ENCODE measurements around the gene TLL2.

The TLL2 gene

DNA sequence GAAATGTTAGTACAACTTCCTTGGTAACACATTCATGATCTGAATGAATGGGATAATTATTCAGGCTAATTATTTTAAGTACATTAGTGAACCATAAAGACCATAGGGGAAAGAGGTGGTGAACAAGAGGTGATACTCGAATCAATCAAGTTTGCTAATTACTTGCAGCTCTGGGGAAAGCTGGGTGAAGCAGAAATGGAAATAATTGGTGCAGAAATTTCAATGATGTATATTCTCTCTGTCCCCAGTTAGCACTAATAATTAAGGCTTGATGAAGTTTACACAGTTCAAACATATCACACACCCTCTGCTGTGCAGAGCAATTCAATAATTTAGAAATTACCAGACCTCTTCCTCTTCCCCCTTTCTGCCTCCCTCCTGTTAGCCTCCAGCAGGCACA, 105.5 kb downstream of the TLL2 start:
- no peak overlapping the region for H3K27ac ChIP-seq (ENCODE audit: low read depth, low read length)
- no peaks in the 10 kb centered on the region for H3K27me3 ChIP-seq (ENCODE audit: control insufficient read depth, insufficient read depth, low read length)
- no peaks in the 10 kb centered on the region for H3K36me3 ChIP-seq (ENCODE audit: control insufficient read depth, insufficient read depth, low read length)
- no peak overlapping the region for H3K4me3 ChIP-seq (ENCODE audit: low read depth, low read length)
- no peak overlapping the region for H3K9ac ChIP-seq (ENCODE audit: low read length)
- no peaks in the 10 kb centered on the region for H3K9me3 ChIP-seq (ENCODE audit: control insufficient read depth, insufficient read depth, low read depth, low read length)
- no peaks in the 10 kb centered on the region for H3K4me1 ChIP-seq (ENCODE audit: control insufficient read depth, insufficient read depth, low read length)

- no peak overlapping the region for H3K9ac ChIP-seq (ENCODE audit: low read length)
- no peaks in the 10 kb centered on the region for H3K4me1 ChIP-seq (ENCODE audit: control insufficient read depth, insufficient read depth, low read length)
- H3K27ac ChIP-seq (ENCODE audit: low read depth, low read length): no peak overlapping the region
- no peak overlapping the region for H3K4me3 ChIP-seq (ENCODE audit: low read depth, low read length)
- no peaks in the 10 kb centered on the region for H3K27me3 ChIP-seq (ENCODE audit: control insufficient read depth, insufficient read depth, low read length)
- no peaks in the 10 kb centered on the region for H3K9me3 ChIP-seq (ENCODE audit: control insufficient read depth, insufficient read depth, low read depth, low read length)
- H3K36me3 ChIP-seq (ENCODE audit: control insufficient read depth, insufficient read depth, low read length): no peaks in the 10 kb centered on the region
These were observed 106.1 kb downstream of the TLL2 start for GRCh38 chr10:96407560-96408069.

DNA sequence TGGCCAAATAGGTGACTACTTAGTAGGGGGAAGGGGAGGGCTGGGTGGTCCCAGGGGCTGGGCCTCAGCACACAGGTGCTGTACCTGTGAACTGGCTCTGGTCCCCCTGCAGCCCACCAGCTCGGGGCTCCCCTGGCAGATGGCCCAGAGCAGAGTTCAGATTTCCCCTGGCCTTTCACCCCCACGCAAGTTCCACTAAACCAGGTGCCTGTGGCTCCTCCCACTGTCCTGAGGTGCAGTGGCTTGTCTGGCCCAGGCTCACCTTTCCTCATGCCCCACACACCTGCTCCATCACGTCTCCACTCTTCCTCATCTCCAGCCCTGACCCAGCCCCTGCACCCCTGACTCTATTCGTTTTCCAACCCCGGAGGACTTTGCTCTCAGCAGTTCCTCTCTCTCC, 107.6 kb downstream of the TLL2 start:
- Histone ChIP-seq H3K4me1 (ENCODE audit: control insufficient read depth, insufficient read depth, low read length) (no peaks in the 10 kb centered on the region; the same call in 1 of the 2 replicates), H3K27me3 (ENCODE audit: control insufficient read depth, insufficient read depth, low read length) (no peaks in the 10 kb centered on the region), H3K27ac (ENCODE audit: low read depth, low read length) (no peak overlapping the region), H3K9me3 (ENCODE audit: control insufficient read depth, insufficient read depth, low read depth, low read length) (no peaks in the 10 kb centered on the region), H3K4me3 (ENCODE audit: low read depth, low read length) (no peak overlapping the region), H3K36me3 (ENCODE audit: control insufficient read depth, insufficient read depth, low read length) (no peaks in the 10 kb centered on the region), H3K9ac (ENCODE audit: low read length) (no peak overlapping the region)

DNA sequence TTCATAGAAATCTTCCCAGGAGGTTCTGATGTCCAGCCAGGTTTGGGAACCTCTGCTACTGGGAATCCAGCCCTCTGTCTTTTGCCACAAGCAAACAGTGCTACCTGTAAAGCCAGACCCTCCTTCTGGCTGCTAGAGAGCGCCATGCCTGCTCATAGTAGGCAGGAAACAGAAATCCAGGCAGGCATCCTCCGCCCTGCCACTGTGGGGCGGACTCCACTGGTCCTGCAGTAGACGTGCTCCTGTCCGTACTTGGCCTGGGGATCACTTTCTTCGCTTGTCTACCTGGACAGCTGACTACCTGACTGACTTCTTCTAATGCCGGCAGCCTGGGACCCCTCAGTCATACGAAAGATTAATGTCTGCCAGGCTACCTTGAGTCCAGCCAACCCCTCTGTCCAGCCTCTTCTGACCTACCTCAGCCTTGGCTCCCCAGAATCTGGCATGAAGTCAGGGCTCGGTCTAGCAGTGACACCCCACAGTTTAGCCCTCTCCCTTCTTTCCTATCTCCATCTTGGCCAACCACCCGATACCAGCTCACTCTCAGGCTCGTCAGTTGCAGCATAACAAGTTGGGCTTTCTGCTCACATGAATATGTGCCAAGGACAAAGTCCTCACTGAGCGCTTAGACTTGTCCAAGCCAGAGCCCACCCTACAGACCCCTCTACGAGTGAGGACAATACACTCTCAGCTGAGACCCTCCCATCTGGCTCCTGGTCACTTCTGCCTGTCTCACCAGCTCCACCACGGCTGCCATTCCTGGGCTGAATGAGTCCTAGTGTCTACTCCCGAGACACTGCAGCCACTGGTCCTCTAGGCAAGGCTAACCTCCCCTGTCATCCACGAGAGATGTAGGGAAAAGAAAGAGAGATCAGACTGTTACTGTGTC, 111.1 kb downstream of the TLL2 start:
- H3K27ac ChIP-seq (ENCODE audit: low read depth, low read length): no peak overlapping the region
- H3K4me3 ChIP-seq (ENCODE audit: low read depth, low read length): no peak overlapping the region
- H3K4me1 ChIP-seq (ENCODE audit: control insufficient read depth, insufficient read depth, low read length): peaks cover 4% of the 10 kb centered on the region; the same call in 1 of the 2 replicates
- no peak overlapping the region for H3K9ac ChIP-seq (ENCODE audit: low read length)
- H3K36me3 ChIP-seq (ENCODE audit: control insufficient read depth, insufficient read depth, low read length): no peaks in the 10 kb centered on the region
- H3K27me3 ChIP-seq (ENCODE audit: control insufficient read depth, insufficient read depth, low read length): no peaks in the 10 kb centered on the region
- no peaks in the 10 kb centered on the region for H3K9me3 ChIP-seq (ENCODE audit: control insufficient read depth, insufficient read depth, low read depth, low read length)

GRCh38 chr10:96401036-96401435, 112.7 kb downstream of the TLL2 start:
- Histone ChIP-seq H3K4me1 (ENCODE audit: control insufficient read depth, insufficient read depth, low read length) (peaks cover 4% of the 10 kb centered on the region; the same call in 1 of the 2 replicates), H3K9ac (ENCODE audit: low read length) (no peak overlapping the region), H3K27me3 (ENCODE audit: control insufficient read depth, insufficient read depth, low read length) (peaks cover 4% of the 10 kb centered on the region; the same call in 1 of the 2 replicates), H3K27ac (ENCODE audit: low read depth, low read length) (no peak overlapping the region), H3K4me3 (ENCODE audit: low read depth, low read length) (no peak overlapping the region), H3K36me3 (ENCODE audit: control insufficient read depth, insufficient read depth, low read length) (no peaks in the 10 kb centered on the region), H3K9me3 (ENCODE audit: control insufficient read depth, insufficient read depth, low read depth, low read length) (no peaks in the 10 kb centered on the region)

GRCh38 chr10:96400465-96400864, 113.3 kb downstream of the TLL2 start:
- no peak overlapping the region for H3K27ac ChIP-seq (ENCODE audit: low read depth, low read length)
- peaks cover 4% of the 10 kb centered on the region; the same call in 1 of the 2 replicates for H3K27me3 ChIP-seq (ENCODE audit: control insufficient read depth, insufficient read depth, low read length)
- H3K4me3 ChIP-seq (ENCODE audit: low read depth, low read length): no peak overlapping the region
- peaks cover 4% of the 10 kb centered on the region; the same call in 1 of the 2 replicates for H3K4me1 ChIP-seq (ENCODE audit: control insufficient read depth, insufficient read depth, low read length)
- no peaks in the 10 kb centered on the region for H3K9me3 ChIP-seq (ENCODE audit: control insufficient read depth, insufficient read depth, low read depth, low read length)
- H3K36me3 ChIP-seq (ENCODE audit: control insufficient read depth, insufficient read depth, low read length): no peaks in the 10 kb centered on the region
- no peak overlapping the region for H3K9ac ChIP-seq (ENCODE audit: low read length)

DNA sequence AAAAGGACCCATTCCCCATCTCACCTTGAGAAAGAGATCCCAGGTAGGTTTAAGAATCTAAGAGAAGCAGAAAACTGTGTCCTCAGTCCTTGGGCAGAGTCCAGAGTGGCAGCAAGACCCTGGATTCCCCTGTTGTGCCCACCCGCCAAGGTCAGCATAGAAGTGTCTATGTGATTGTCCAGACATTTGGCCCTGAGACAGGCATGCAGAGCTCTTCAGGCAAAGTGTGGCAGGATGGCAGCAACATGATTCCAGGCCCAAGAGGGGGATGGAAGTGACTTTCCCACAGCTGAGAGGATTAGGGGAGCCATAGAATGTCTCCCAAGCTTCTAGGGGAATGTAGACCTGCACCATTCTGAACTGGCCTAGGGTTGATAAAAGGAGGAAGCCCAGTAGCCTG, 115.8 kb downstream of the TLL2 start:
- H3K27ac ChIP-seq (ENCODE audit: low read depth, low read length): no peak overlapping the region
- H3K9ac ChIP-seq (ENCODE audit: low read length): no peak overlapping the region
- H3K4me1 ChIP-seq (ENCODE audit: control insufficient read depth, insufficient read depth, low read length): peaks cover 4% of the 10 kb centered on the region; the same call in 1 of the 2 replicates
- H3K36me3 ChIP-seq (ENCODE audit: control insufficient read depth, insufficient read depth, low read length): no peaks in the 10 kb centered on the region
- no peaks in the 10 kb centered on the region for H3K9me3 ChIP-seq (ENCODE audit: control insufficient read depth, insufficient read depth, low read depth, low read length)
- no peak overlapping the region for H3K4me3 ChIP-seq (ENCODE audit: low read depth, low read length)
- H3K27me3 ChIP-seq (ENCODE audit: control insufficient read depth, insufficient read depth, low read length): peaks cover 4% of the 10 kb centered on the region; the same call in 1 of the 2 replicates

DNA sequence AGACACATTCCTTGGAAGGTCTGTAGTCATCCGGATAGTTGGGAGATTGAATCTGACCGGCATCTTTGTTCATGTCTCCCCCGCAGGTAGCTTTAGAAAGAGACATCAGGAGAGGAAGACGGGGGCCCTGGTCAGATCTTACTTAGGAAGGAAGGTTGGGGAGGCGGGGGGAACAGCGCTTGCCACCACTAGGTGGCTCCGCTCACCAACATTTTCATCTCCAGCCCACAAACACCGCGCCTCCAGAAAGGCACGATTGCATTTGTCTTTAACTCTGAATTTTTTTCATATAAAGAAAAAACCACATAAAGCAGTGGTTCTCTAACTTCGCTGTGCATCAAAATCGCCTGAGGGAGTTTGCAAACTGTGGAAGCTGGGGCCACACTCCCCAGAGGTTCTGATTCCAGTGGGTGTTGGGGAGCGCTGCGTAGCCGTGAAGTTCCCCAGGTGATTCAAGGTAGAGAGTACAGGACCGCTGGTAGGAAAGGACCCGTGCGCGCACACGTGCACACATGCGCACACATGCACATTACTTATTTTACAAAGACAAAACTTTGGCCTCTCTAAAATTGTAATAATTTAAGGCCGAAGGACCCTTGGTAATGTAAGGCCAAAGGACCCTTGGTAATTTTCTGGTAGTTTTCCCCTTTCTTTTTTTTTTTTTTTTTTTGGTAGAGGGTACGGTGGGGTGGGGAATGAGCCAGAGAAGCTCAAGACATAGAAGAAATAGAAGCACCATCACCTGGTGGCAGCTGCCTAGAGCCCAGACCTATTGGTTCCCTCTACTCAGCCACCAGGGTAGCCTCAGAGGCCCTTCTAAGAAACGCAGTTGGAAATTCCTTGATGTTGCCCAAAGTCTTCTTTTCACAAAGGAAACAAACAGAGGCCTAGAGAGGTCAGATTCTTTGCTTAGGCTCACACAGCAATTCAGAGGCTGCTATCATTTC, 117.5 kb downstream of the TLL2 start:
- Histone ChIP-seq H3K27me3 (ENCODE audit: control insufficient read depth, insufficient read depth, low read length) (peaks cover 4% of the 10 kb centered on the region; the same call in 1 of the 2 replicates), H3K4me3 (ENCODE audit: low read depth, low read length) (peak overlapping the region; percentile 31; the same call in 1 of the 2 replicates)

DNA sequence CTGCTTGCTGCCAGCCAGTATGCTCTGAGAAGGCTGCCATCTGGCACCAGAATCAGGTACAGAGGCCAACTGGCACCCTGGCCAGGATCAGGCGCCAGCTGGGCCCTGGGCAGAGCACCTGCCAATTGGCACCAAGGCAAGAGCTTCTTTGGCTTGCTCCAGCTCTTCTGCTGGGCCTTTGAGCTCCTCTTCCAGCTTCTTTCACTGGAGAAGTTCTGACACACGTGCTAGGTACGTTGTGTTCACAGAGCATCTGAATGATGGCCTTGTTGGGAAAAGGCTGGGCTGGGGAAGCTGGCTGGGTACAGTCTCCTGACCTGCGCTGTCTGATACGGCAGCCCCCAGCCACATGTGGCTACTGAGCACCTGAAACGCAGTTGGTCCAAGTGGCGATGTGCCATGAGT, 123.3 kb downstream of the TLL2 start:
- H3K27me3 ChIP-seq (ENCODE audit: control insufficient read depth, insufficient read depth, low read length): no peaks in the 10 kb centered on the region
- no peak overlapping the region for H3K9ac ChIP-seq (ENCODE audit: low read length)
- no peaks in the 10 kb centered on the region for H3K36me3 ChIP-seq (ENCODE audit: control insufficient read depth, insufficient read depth, low read length)
- H3K9me3 ChIP-seq (ENCODE audit: control insufficient read depth, insufficient read depth, low read depth, low read length): no peaks in the 10 kb centered on the region
- no peaks in the 10 kb centered on the region for H3K4me1 ChIP-seq (ENCODE audit: control insufficient read depth, insufficient read depth, low read length)
- no peak overlapping the region for H3K4me3 ChIP-seq (ENCODE audit: low read depth, low read length)
- H3K27ac ChIP-seq (ENCODE audit: low read depth, low read length): no peak overlapping the region

More for the DNA sequence above, 117.5 kb downstream of the TLL2 start:
- Histone ChIP-seq H3K36me3 (ENCODE audit: control insufficient read depth, insufficient read depth, low read length) (no peaks in the 10 kb centered on the region), H3K27ac (ENCODE audit: low read depth, low read length) (no peak overlapping the region), H3K4me1 (ENCODE audit: control insufficient read depth, insufficient read depth, low read length) (peaks cover 4% of the 10 kb centered on the region; the same call in 1 of the 2 replicates), H3K9me3 (ENCODE audit: control insufficient read depth, insufficient read depth, low read depth, low read length) (no peaks in the 10 kb centered on the region), H3K9ac (ENCODE audit: low read length) (no peak overlapping the region)

DNA sequence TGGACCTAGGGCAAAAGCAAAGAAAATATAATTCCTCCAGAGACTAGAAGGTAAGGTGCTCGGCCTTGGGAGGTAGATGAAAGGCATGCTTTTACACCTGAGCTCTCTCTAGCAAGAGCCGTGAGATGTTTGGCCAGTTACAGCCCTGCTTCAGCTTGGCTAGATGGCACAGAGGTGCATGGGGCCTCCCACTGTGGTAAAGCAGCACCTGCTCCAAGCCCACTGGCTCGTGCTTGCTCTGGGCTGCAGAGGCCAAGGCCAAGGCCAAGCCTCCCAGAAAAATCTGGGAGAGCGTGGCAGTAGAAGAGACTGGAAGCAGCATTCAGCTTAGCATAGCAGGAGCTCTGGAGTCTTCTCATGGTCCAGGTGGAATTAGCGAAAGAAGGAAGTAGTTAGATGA, 123.9 kb downstream of the TLL2 start:
- Histone ChIP-seq H3K4me1 (ENCODE audit: control insufficient read depth, insufficient read depth, low read length) (no peaks in the 10 kb centered on the region), H3K9ac (ENCODE audit: low read length) (no peak overlapping the region), H3K27ac (ENCODE audit: low read depth, low read length) (no peak overlapping the region), H3K27me3 (ENCODE audit: control insufficient read depth, insufficient read depth, low read length) (no peaks in the 10 kb centered on the region), H3K9me3 (ENCODE audit: control insufficient read depth, insufficient read depth, low read depth, low read length) (no peaks in the 10 kb centered on the region), H3K4me3 (ENCODE audit: low read depth, low read length) (no peak overlapping the region), H3K36me3 (ENCODE audit: control insufficient read depth, insufficient read depth, low read length) (no peaks in the 10 kb centered on the region)
